CD4-positive, alpha-beta T cell treated with Interleukin-2 at 100 ng/mL for 4 hours (primary cell): ENCODE data around the gene ARHGAP6.
"Not testable (repeated sequence)": the region's sequence is repeated elsewhere in the genome, so short reads cannot be mapped to it uniquely, and the experiment has no call there.

Experiments
- DNase-seq: peaks from one replicate; pipeline ENCODE4 v3.0.0-alpha.2; 2020; ENCODE audit warnings: low spot score

The ARHGAP6 gene

GRCh38 chrX:11164433-11164832, 501.3 kb downstream of the ARHGAP6 start:
- no peak for DNase-seq

- DNase-seq = no peak
These were observed 506.6 kb downstream of the ARHGAP6 start for GRCh38 chrX:11159149-11159548.

GRCh38 chrX:11151799-11152559, 513.7 kb downstream of the ARHGAP6 start:
- no peak for DNase-seq

GRCh38 chrX:11148401-11148800, 517.3 kb downstream of the ARHGAP6 start:
- no peak for DNase-seq

- no peak for DNase-seq
These were observed 519.3 kb downstream of the ARHGAP6 start for GRCh38 chrX:11146411-11146810.

- peak; percentile 68 for DNase-seq
These were observed 521.6 kb downstream of the ARHGAP6 start for GRCh38 chrX:11143931-11144678.

- DNase-seq = no peak
These were observed 527.0 kb downstream of the ARHGAP6 start for GRCh38 chrX:11138498-11139390.

- DNase-seq = peak; percentile 33
These were observed 528.1 kb downstream of the ARHGAP6 start for GRCh38 chrX:11137543-11138139.

GRCh38 chrX:11135564-11136185, 530.0 kb downstream of the ARHGAP6 start:
- DNase-seq = no peak

GRCh38 chrX:11131146-11131545, 534.6 kb downstream of the ARHGAP6 start:
- DNase-seq = no peak

- no peak for DNase-seq
These were observed 535.6 kb downstream of the ARHGAP6 start for GRCh38 chrX:11130136-11130535.

- no peak for DNase-seq
These were observed 536.1 kb downstream of the ARHGAP6 start for GRCh38 chrX:11129534-11130105.

GRCh38 chrX:11125060-11125459, 540.7 kb downstream of the ARHGAP6 start:
- no peak for DNase-seq

- no peak for DNase-seq
These were observed 541.6 kb downstream of the ARHGAP6 start for GRCh38 chrX:11124112-11124511.

- DNase-seq = not testable (repeated sequence)
These were observed 542.6 kb downstream of the ARHGAP6 start for GRCh38 chrX:11123087-11123486.

- no peak for DNase-seq
These were observed 546.3 kb downstream of the ARHGAP6 start for GRCh38 chrX:11119313-11119943.

GRCh38 chrX:11117745-11118144, 548.0 kb downstream of the ARHGAP6 start:
- no peak for DNase-seq

GRCh38 chrX:11113731-11114130, 552.0 kb downstream of the ARHGAP6 start:
- no peak for DNase-seq

GRCh38 chrX:11111947-11112346, 553.8 kb downstream of the ARHGAP6 start:
- no peak for DNase-seq

- DNase-seq = peak; percentile 85
These were observed 554.5 kb downstream of the ARHGAP6 start, which contains the start of gene HCCS for GRCh38 chrX:11111037-11111851. Gene HCCS, plus strand, starts transcription at chrX:11111332. Its CDS starts 729 bp downstream, at chrX:11112061.
